ENCODE data around the gene PRPF40B.

DNA sequence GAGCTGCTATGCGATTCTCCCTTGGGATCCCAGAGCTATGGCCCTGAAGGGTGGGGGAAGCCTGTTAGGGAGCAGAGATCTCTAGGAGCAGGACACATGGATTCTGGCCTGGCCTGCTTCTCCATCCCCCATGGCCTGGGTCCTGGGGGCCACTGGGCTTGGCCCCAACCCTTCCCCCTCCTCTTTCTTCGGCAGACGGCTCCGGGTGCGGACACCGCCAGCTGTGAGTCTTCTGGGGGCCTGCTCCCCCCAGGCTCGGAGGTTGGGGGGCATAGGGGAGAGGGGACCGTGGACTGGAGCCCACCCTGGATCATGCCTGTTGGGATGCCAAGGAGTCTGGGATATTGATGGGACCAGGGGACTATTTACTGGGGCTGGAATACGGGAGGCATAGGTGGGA, 9.0 kb downstream of the PRPF40B start:
- TF ChIP-seq, protein P1, sequence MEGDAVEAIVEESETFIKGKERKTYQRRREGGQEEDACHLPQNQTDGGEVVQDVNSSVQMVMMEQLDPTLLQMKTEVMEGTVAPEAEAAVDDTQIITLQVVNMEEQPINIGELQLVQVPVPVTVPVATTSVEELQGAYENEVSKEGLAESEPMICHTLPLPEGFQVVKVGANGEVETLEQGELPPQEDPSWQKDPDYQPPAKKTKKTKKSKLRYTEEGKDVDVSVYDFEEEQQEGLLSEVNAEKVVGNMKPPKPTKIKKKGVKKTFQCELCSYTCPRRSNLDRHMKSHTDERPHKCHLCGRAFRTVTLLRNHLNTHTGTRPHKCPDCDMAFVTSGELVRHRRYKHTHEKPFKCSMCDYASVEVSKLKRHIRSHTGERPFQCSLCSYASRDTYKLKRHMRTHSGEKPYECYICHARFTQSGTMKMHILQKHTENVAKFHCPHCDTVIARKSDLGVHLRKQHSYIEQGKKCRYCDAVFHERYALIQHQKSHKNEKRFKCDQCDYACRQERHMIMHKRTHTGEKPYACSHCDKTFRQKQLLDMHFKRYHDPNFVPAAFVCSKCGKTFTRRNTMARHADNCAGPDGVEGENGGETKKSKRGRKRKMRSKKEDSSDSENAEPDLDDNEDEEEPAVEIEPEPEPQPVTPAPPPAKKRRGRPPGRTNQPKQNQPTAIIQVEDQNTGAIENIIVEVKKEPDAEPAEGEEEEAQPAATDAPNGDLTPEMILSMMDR (conservative IDR thresholded peaks at IDR 0.05), result no peak
- TF ChIP-seq ZFX (IDR thresholded peaks at IDR 0.05), result 0 out of 2 replicates have a peak, but pooled peaks have one; percentile 5
